HCT116 (cell line): Measurements from ENCODE around the gene PTMS. TPM values are rescaled to one million over a fixed set of nuclear protein-coding genes. Genes with fewer than 3 reads are reported as not detected.

Experiments used
- ATAC-seq: fragments of 200-7000 bp; cut with Tn5 transposase; 2 replicates; pipeline ENCODE4 v1.9.1; 2020; ENCODE audit warnings: mild to moderate bottlenecking, moderate library complexity
- BruUV-seq: library from RNA; stranded (reverse); fragments of 400-500 nt; replicated peaks from 2 replicates; lab custom pipeline; 2021; lab: Mats Ljungman, UMichigan
- CTCF ChIA-PET: fragments of 300-600 bp; sonication (Branson Sonifier 250); formaldehyde crosslinking; loops from one replicate; lab custom pipeline; 2021; ENCODE audit warnings: antibody characterized with exemption; lab: Charles Lee
- POLR2A ChIA-PET: fragments of 300-600, 350-600 bp; sonication (Branson Sonifier 250); formaldehyde crosslinking; loops from one replicate; lab custom pipeline; 2021; ENCODE audit warnings: antibody characterized with exemption; lab: Charles Lee
- RAD21 ChIA-PET, 2 experiments: fragments of 300-600 bp; sonication (Branson Sonifier 250); formaldehyde crosslinking; loops; one replicate each; lab custom pipeline; 2023; ENCODE audit warnings: low total read pairs in 2 of 2; ENCODE audit not compliant: uncharacterized antibody in 2 of 2, unreplicated experiment in 2 of 2, low non-redundant PET in 1 of 2; lab: Charles Lee
- DNase-seq: peaks from one replicate; pipeline ENCODE4 v3.0.0-alpha.2; 2010; ENCODE audit warnings: low read depth, low spot score
- H2AFZ ChIP-seq: fragments of 200-600 bp; shearing (Covaris generic), sonication (generic); 2 replicates; pipeline ENCODE4 v1.6.1; 2017; ENCODE audit warnings: low read depth, mixed run types, mixed read lengths, antibody characterized with exemption, low read length; ENCODE audit not compliant: poor library complexity, severe bottlenecking
- H3K27ac ChIP-seq: 2 replicates; pipeline ENCODE4 v1.5.1; 2012; ENCODE audit warnings: low read depth, low read length
- H3K27me3 ChIP-seq: fragments of 200-600 bp; sonication (generic); 2 replicates; pipeline ENCODE4 v1.6.1; 2016; ENCODE audit warnings: mixed run types, low read length, mixed read lengths; ENCODE audit not compliant: insufficient read depth
- H3K36me3 ChIP-seq, 2 experiments: fragments of 200-500 bp in 1 of 2; fragments of 200-600 bp in 1 of 2; sonication (Bioruptor generic) in 1 of 2; sonication (generic) in 1 of 2; 2 replicates each; pipeline versions ENCODE4 v1.5.1 to v1.6.1; 2014 to 2016; ENCODE audit warnings: low read length in 2 of 2, inconsistent platforms in 1 of 2, mixed read lengths in 1 of 2, mixed run types in 1 of 2; ENCODE audit not compliant: insufficient read depth in 2 of 2, control insufficient read depth in 1 of 2
- H3K4me1 ChIP-seq, 2 experiments: fragments of 200-600 bp in 1 of 2; sonication (generic) in 1 of 2; 2 replicates each; pipeline versions ENCODE4 v1.5.1 to v1.6.1; 2012 to 2017; ENCODE audit warnings: low read length in 2 of 2, inconsistent platforms in 1 of 2, mild to moderate bottlenecking in 1 of 2, mixed read lengths in 1 of 2, mixed run types in 1 of 2, moderate library complexity in 1 of 2; ENCODE audit not compliant: insufficient read depth in 2 of 2, control insufficient read depth in 1 of 2
- H3K4me2 ChIP-seq: fragments of 200-600 bp; sonication (generic); 2 replicates; pipeline ENCODE4 v1.6.1; 2017; ENCODE audit warnings: mixed run types, low read length, mixed read lengths
- H3K4me3 ChIP-seq, 2 experiments: fragments of 200-600 bp in 1 of 2; sonication (generic) in 1 of 2; replicated peaks in 1 of 2; 2 replicates each; pipeline ENCODE4 v1.5.1; 2011 to 2016; ENCODE audit warnings: low read length in 2 of 2, control low read depth in 1 of 2, low read depth in 1 of 2, mild to moderate bottlenecking in 1 of 2, mixed read lengths in 1 of 2, mixed run types in 1 of 2
- H3K79me2 ChIP-seq: fragments of 200-600 bp; sonication (generic); 2 replicates; pipeline ENCODE4 v1.6.1; 2017; ENCODE audit warnings: mild to moderate bottlenecking, mixed run types, low read length, moderate library complexity, mixed read lengths; ENCODE audit not compliant: insufficient read depth
- H3K9ac ChIP-seq: fragments of 200-600 bp; sonication (generic); 2 replicates; pipeline ENCODE4 v1.6.1; 2016; ENCODE audit warnings: low read length, mixed read lengths
- H3K9me2 ChIP-seq: fragments of 200-600 bp; sonication (generic), shearing (Covaris generic); 2 replicates; pipeline ENCODE4 v1.6.1; 2017; ENCODE audit warnings: mixed run types, mild to moderate bottlenecking, moderate library complexity; ENCODE audit not compliant: insufficient read depth
- H3K9me3 ChIP-seq, 2 experiments: fragments of 200-500 bp in 1 of 2; fragments of 200-600 bp in 1 of 2; sonication (Bioruptor generic) in 1 of 2; sonication (generic) in 1 of 2; 2 replicates each; pipeline ENCODE4 v1.6.1; 2014 to 2017; ENCODE audit warnings: low read length in 2 of 2, mixed read lengths in 2 of 2, inconsistent platforms in 1 of 2, low read depth in 1 of 2, mild to moderate bottlenecking in 1 of 2, mixed run types in 1 of 2, moderate library complexity in 1 of 2; ENCODE audit not compliant: control insufficient read depth in 1 of 2, insufficient read depth in 1 of 2
- H4K20me1 ChIP-seq: fragments of 200-600 bp; sonication (generic), shearing (Covaris generic); 2 replicates; pipeline ENCODE4 v1.6.1; 2017; ENCODE audit warnings: mixed run types, mild to moderate bottlenecking, moderate library complexity; ENCODE audit not compliant: insufficient read depth
- CBX3 ChIP-seq: IDR thresholded peaks from 2 replicates; pipeline ENCODE4 v1.6.1; 2012; ENCODE audit warnings: low read depth
- CEBPB ChIP-seq: IDR thresholded peaks from 2 replicates; pipeline ENCODE4 v1.6.1; 2012; ENCODE audit warnings: low read depth
- EZH2 ChIP-seq: fragments of 200-600 bp; sonication (generic); IDR thresholded peaks from 2 replicates; pipeline ENCODE4 v1.6.1; 2017; ENCODE audit warnings: antibody characterized with exemption, mixed run types
- FOSL1 ChIP-seq: IDR thresholded peaks from 2 replicates; pipeline ENCODE4 v1.6.1; 2012; ENCODE audit warnings: low read depth
- SIN3A ChIP-seq: IDR thresholded peaks from 2 replicates; pipeline ENCODE4 v1.6.1; 2012; ENCODE audit warnings: low read depth
- SP1 ChIP-seq: IDR thresholded peaks from 2 replicates; pipeline ENCODE4 v1.6.1; 2012; ENCODE audit warnings: low read depth
- SRF ChIP-seq: IDR thresholded peaks from 2 replicates; pipeline ENCODE4 v1.6.1; 2012; ENCODE audit warnings: low read depth
- intact Hi-C: fragments of 100-400 bp; cut with micrococcal nuclease; formaldehyde crosslinking; loops from 2 replicates; pipeline ENCODE4 v1.10.0; 2022
- total RNA-seq: library from RNA; stranded (reverse); gene quantifications from one replicate; pipeline ENCODE4 v1.2.1, GENCODE V29; 2021; ENCODE audit not compliant: unreplicated experiment
- TF ChIP-seq, protein P1 (sequence below): IDR thresholded peaks from 2 replicates; pipeline ENCODE4 v1.6.1; 2012; ENCODE audit warnings: low read depth
- TF ChIP-seq, protein P2 (sequence below): IDR thresholded peaks from 2 replicates; pipeline ENCODE4 v1.6.1; 2012

The PTMS gene
- total RNA-seq, 1 experiment from 2014 or later: 494 TPM

DNA sequence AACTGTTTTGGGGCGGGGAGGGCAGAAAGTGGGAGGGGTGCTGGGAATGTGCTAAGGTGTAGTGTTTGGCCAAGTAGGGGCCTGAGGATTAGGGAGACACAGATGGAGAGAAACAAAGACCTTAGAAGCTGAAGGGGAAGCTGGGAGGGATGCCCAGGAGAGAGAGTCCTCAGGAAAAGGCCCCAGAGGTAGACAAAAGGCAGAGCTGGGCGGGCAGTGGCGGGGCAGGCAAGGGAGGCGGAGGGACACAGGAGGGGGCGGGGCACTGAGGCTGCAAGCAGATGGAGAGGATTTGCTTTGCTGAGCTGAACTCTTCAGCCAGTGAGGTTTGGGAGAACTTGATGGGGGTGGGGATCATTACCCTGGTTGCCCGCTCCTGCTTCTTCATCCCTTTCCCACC is 2.8 kb downstream of the PTMS start:
- ATAC-seq (no peak), DNase-seq (no peak)
- Histone ChIP-seq H3K36me3 (peaks cover 9 to 13% of the 10 kb centered on the region in 2 experiments; a peak in 3 of 4 replicates), H3K4me3 (0 out of 4 replicates have a peak overlapping the region, but pooled peaks of 1 of the 2 experiments have one; percentile 85), H3K9ac (no peak overlapping the region), H3K27ac (peak overlapping the region; percentile 72; the same call in 1 of the 2 replicates), H3K4me1 (peaks cover 32 to 61% of the 10 kb centered on the region in 2 experiments), H3K79me2 (peaks cover 29% of the 10 kb centered on the region), H3K9me2 (no peaks in the 10 kb centered on the region), H3K4me2 (peak overlapping the region; percentile 95), H2AFZ (no peak overlapping the region), H3K9me3 (no peaks in the 10 kb centered on the region), H4K20me1 (no peaks in the 10 kb centered on the region), H3K27me3 (no peaks in the 10 kb centered on the region)
- ChIA-PET POLR2A (no interaction called here), RAD21 (interaction anchor here in 1 of 2 experiments (0.8 kb wide), 1 partner anchor 15 kb away, joined by 4 read pairs; no protein-coding TSS in a partner anchor), CTCF (interaction anchor here (1.0 to 1.6 kb wide), 3 partner anchors 9 to 84 kb away, joined by 3 to 9 read pairs (median 4); partner anchors contain the start of gene MLF2)
- intact Hi-C loops: no loop called here
- no TSS peak for BruUV-seq
- TF ChIP-seq SIN3A: no peak
- no peak for TF ChIP-seq SRF
- TF ChIP-seq CEBPB: no peak
- TF ChIP-seq EZH2: no peak
- no peak for TF ChIP-seq SP1
- TF ChIP-seq, protein P1, sequence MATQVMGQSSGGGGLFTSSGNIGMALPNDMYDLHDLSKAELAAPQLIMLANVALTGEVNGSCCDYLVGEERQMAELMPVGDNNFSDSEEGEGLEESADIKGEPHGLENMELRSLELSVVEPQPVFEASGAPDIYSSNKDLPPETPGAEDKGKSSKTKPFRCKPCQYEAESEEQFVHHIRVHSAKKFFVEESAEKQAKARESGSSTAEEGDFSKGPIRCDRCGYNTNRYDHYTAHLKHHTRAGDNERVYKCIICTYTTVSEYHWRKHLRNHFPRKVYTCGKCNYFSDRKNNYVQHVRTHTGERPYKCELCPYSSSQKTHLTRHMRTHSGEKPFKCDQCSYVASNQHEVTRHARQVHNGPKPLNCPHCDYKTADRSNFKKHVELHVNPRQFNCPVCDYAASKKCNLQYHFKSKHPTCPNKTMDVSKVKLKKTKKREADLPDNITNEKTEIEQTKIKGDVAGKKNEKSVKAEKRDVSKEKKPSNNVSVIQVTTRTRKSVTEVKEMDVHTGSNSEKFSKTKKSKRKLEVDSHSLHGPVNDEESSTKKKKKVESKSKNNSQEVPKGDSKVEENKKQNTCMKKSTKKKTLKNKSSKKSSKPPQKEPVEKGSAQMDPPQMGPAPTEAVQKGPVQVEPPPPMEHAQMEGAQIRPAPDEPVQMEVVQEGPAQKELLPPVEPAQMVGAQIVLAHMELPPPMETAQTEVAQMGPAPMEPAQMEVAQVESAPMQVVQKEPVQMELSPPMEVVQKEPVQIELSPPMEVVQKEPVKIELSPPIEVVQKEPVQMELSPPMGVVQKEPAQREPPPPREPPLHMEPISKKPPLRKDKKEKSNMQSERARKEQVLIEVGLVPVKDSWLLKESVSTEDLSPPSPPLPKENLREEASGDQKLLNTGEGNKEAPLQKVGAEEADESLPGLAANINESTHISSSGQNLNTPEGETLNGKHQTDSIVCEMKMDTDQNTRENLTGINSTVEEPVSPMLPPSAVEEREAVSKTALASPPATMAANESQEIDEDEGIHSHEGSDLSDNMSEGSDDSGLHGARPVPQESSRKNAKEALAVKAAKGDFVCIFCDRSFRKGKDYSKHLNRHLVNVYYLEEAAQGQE: no peak
- TF ChIP-seq, protein P2, sequence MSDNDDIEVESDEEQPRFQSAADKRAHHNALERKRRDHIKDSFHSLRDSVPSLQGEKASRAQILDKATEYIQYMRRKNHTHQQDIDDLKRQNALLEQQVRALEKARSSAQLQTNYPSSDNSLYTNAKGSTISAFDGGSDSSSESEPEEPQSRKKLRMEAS: no peak
- no peak for TF ChIP-seq CBX3
- no peak for TF ChIP-seq FOSL1
